Cardiac muscle cell (in vitro differentiated cells and primary cell): ENCODE data around the gene RHOBTB3. TPM values are rescaled to one million over a fixed set of nuclear protein-coding genes. Genes with fewer than 3 reads are reported as not detected.
"Not testable (repeated sequence)": the region's sequence is repeated elsewhere in the genome, so short reads cannot be mapped to it uniquely, and the experiment has no call there.

Source experiments
- DNase-seq, 2 donors: peaks; one replicate each; pipeline versions ENCODE4 v3.0.0 to v3.0.0-alpha.2; 2010 to 2017; ENCODE audit warnings: low read depth in 1 of 2, low spot score in 1 of 2
- H3K27ac ChIP-seq: fragments of 200-600 bp; sonication (generic); 2 replicates; pipeline ENCODE4 v1.5.1; 2016
- H3K27me3 ChIP-seq: fragments of 200-600 bp; sonication (generic); 2 replicates; pipeline ENCODE4 v1.6.0; 2016; ENCODE audit warnings: control low read depth
- H3K36me3 ChIP-seq: fragments of 200-600 bp; sonication (generic); 2 replicates; pipeline ENCODE4 v1.5.1; 2016; ENCODE audit warnings: control low read depth
- H3K4me1 ChIP-seq: fragments of 200-600 bp; sonication (generic); 2 replicates; pipeline ENCODE4 v1.8.1; 2017; ENCODE audit warnings: low read depth, mild to moderate bottlenecking, mixed run types
- H3K4me3 ChIP-seq: fragments of 200-600 bp; sonication (generic); 2 replicates; pipeline ENCODE4 v1.5.1; 2016; ENCODE audit warnings: mild to moderate bottlenecking
- H3K9me3 ChIP-seq: fragments of 200-600 bp; sonication (generic); 2 replicates; pipeline ENCODE4 v1.5.1; 2017; ENCODE audit warnings: low read depth, mild to moderate bottlenecking, control low read depth
- CTCF ChIP-seq: IDR thresholded peaks from 2 replicates; pipeline ENCODE4 v1.5.1; 2012; ENCODE audit warnings: low read depth, mild to moderate bottlenecking, low read length
- polyA plus RNA-seq: library from polyadenylated mRNA; unstranded; fragments of >200 nt; fragmentation: Nextera tagmentation; extraction: Ambion mirVana; gene quantifications from 2 replicates; pipeline ENCODE4 v1.2.1, GENCODE V29; 2016
- total RNA-seq: library from RNA; depleted of rRNA; stranded (reverse); fragments of >200 nt; gene quantifications from 2 replicates; pipeline ENCODE4 v1.2.3, GENCODE V29; 2016

The RHOBTB3 gene
- total and polyA plus RNA-seq, 2 experiments from 2014 or later = 455 to 477 TPM

DNA sequence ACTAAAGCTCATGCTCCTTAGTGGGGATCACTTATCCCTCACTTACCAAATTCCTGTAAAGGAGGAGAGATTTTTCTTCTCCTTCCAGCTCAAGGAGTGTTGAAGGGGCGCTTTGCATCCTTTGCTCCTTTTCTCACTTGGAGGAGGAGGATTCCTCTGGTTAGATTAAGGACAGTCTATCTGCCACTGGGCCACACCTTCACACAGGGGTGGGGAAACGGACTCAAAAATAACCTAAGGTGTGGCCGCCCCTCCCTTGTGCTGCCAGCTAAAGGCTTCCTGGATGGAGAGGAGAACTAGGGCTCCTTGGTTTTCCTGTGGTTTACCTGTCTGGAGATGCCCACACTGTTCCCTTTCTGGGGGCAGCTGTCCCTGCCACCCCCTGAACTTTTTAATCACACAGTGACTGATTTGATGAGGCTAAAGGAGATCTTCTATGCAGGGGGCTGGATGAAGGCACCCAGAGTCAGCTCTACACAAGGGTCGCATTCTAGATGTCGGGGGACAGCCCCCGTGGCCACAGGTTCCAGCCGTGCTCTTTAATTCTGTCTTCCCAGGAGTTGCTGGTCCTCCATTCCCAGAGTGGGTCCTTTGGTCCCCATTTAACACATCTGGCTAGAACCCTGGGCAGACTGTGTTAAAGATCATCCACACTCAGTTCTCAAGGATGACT is 77.0 kb downstream of the RHOBTB3 start:
- peaks cover 57% of the 10 kb centered on the region for H3K4me1 ChIP-seq
- no peaks in the 10 kb centered on the region for H3K27me3 ChIP-seq
- H3K9me3 ChIP-seq = no peaks in the 10 kb centered on the region
- TF ChIP-seq CTCF = no peak
- H3K4me3 ChIP-seq = no peak overlapping the region
- peak overlapping the region; percentile 72 for H3K27ac ChIP-seq
- no peaks in the 10 kb centered on the region for H3K36me3 ChIP-seq
- no peak for DNase-seq

- no peak for TF ChIP-seq CTCF
- Histone ChIP-seq H3K9me3 (no peaks in the 10 kb centered on the region), H3K27ac (peak overlapping the region; percentile 72), H3K4me1 (peaks cover 53% of the 10 kb centered on the region), H3K27me3 (no peaks in the 10 kb centered on the region), H3K36me3 (no peaks in the 10 kb centered on the region), H3K4me3 (no peak overlapping the region)
- DNase-seq = peak; percentile 43 to 91
Observed at GRCh38 chr5:95808686-95809413, 77.7 kb downstream of the RHOBTB3 start.

- Histone ChIP-seq H3K4me3 (no peak overlapping the region), H3K27ac (peak overlapping the region; percentile 72)
Observed at GRCh38 chr5:95809414-95809960, 78.4 kb downstream of the RHOBTB3 start.

GRCh38 chr5:95810305-95811125 is 79.4 kb downstream of the RHOBTB3 start:
- DNase-seq = no peak
- TF ChIP-seq CTCF = no peak
- Histone ChIP-seq H3K27me3 (no peaks in the 10 kb centered on the region), H3K4me1 (peaks cover 53% of the 10 kb centered on the region), H3K4me3 (no peak overlapping the region), H3K9me3 (no peaks in the 10 kb centered on the region), H3K27ac (peak overlapping the region; percentile 80), H3K36me3 (no peaks in the 10 kb centered on the region)

More at GRCh38 chr5:95809414-95809960, 78.4 kb downstream of the RHOBTB3 start:
- no peak for TF ChIP-seq CTCF
- Histone ChIP-seq H3K9me3 (no peaks in the 10 kb centered on the region), H3K4me1 (peaks cover 53% of the 10 kb centered on the region), H3K36me3 (no peaks in the 10 kb centered on the region), H3K27me3 (no peaks in the 10 kb centered on the region)
- peak in 1 of 2 donors; percentile 79 for DNase-seq

GRCh38 chr5:95811126-95811423 is 79.9 kb downstream of the RHOBTB3 start:
- not testable (repeated sequence) for H3K4me3 ChIP-seq, DNase-seq, H3K9me3 ChIP-seq, H3K27me3 ChIP-seq, H3K36me3 ChIP-seq
- peak overlapping the region; percentile 80 for H3K27ac ChIP-seq
- peaks cover 53% of the 10 kb centered on the region for H3K4me1 ChIP-seq

- peaks cover 53% of the 10 kb centered on the region for H3K4me1 ChIP-seq
- H3K9me3 ChIP-seq, H3K27me3 ChIP-seq, H3K36me3 ChIP-seq, H3K4me3 ChIP-seq, DNase-seq: not testable (repeated sequence)
- H3K27ac ChIP-seq = peak overlapping the region; percentile 80
Observed at GRCh38 chr5:95811461-95812073, 80.4 kb downstream of the RHOBTB3 start.
